ENCODE results near the gene SRMS.
A peak's percentile ranks its signal among the peaks of the same experiment; 100 is the strongest.
"Not testable (repeated sequence)": the region's sequence is repeated elsewhere in the genome, so short reads cannot be mapped to it uniquely, and the experiment has no call there.

The SRMS gene

DNA sequence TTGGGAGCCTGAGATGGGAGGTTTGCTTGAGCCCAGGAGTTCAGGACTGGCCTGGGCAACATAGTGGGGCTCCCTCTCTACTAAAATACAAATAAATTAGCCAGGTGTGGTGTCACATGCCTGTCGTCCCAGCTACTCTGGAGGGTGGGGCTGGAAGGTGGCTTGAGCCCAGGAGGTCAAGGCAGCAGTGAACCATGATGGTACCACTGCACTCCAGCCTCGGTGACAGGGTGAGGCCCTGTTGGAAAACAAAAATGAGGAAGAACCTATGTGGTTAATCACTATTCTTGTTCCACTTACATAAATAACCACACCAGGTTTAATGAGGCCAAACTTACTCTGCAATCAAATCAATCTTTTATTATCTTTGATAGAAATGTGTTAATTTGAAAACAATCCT, 21.6 kb downstream of the SRMS start:
- TF ChIP-seq GATA1 (IDR thresholded peaks at IDR 0.05; ENCODE audit: low read depth, low read length) (no peak), POLR2A (IDR thresholded peaks at IDR 0.05; ENCODE audit: low read length) (no peak)
- no peak for DNase-seq

GRCh38 chr20:63525185-63525584, 22.4 kb downstream of the SRMS start:
- DNase-seq = no peak

DNA sequence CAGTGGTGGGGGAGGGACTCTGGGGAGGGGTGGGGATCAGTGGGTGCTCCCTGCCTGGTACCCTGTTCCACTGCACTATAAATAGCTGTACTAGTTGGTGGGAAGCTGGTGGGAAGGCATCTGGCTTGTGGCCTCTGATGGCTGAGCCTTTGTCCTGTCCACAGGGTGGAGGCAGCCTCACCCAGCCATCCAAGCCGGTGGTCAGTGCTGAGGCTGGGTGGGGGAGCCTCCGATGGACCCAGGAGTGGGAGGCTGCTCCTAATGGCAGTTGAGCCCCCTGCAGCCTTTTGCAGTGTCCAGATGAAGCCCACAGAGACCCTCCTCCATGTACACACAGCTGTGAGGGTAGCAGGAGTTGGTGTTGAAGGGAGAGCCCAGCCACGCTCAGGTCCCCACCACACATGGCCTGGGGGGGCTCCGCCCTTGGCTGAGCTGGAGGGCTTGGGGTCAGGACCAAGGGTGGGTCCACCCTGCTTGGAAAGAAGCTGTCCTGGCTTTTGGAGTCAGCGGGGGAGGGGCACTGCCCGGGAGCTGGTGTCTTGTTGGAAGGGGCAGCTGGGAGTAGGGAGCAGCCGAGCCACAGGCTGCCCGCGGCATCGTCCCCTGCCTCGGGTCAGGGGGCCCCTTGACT, 24.5 kb downstream of the SRMS start:
- TF ChIP-seq POLR2A (IDR thresholded peaks at IDR 0.05; ENCODE audit: low read length) (no peak), GATA1 (IDR thresholded peaks at IDR 0.05; ENCODE audit: low read depth, low read length) (no peak)
- DNase-seq = no peak

More at GRCh38 chr20:63525185-63525584, 22.4 kb downstream of the SRMS start:
- TF ChIP-seq POLR2A (IDR thresholded peaks at IDR 0.05; ENCODE audit: low read length) = no peak
- no peak for TF ChIP-seq GATA1 (IDR thresholded peaks at IDR 0.05; ENCODE audit: low read depth, low read length)

GRCh38 chr20:63522091-63522868, 25.3 kb downstream of the SRMS start:
- peak; percentile 43 to 50 for DNase-seq
- TF ChIP-seq GATA1 (IDR thresholded peaks at IDR 0.05; ENCODE audit: low read depth, low read length) = no peak
- TF ChIP-seq POLR2A (IDR thresholded peaks at IDR 0.05; ENCODE audit: low read length) = no peak

GRCh38 chr20:63521602-63522001, 25.9 kb downstream of the SRMS start:
- TF ChIP-seq POLR2A (IDR thresholded peaks at IDR 0.05; ENCODE audit: low read length) (no peak), GATA1 (IDR thresholded peaks at IDR 0.05; ENCODE audit: low read depth, low read length) (no peak)
- no peak for DNase-seq

DNA sequence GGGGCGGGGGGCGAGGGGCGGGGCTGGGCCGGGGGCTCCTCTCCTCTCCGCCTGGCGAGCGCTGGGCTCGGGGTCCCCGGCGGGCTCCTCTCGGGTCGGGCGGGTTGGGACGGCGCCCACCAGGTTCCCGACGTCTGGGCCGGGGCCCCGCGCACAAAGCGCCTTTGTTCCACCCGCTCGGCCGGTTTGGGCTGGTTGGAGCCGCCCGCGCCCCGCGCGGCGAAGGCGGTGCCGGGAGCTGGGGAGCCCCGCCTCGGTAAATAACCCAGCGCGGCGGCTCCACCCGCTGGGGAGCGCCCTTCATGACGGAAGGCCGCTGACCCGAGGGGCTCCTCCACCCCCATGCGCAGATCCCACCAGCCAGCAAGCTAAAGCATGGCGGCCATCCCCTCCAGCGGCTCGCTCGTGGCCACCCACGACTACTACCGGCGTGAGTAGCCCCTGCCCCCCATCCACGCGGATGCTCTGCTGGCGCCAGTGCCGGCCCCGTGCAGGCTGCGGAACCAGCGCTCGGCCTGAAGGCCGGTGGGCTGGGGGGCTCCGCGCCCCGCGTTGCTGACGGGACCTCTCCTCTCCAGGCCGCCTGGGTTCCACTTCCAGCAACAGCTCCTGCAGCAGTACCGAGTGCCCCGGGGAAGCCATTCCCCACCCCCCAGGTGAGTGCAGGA, 26.5 kb downstream of the SRMS start:
- DNase-seq = peak; percentile 84 to 90
- TF ChIP-seq GATA1 (IDR thresholded peaks at IDR 0.05; ENCODE audit: low read depth, low read length) (no peak), POLR2A (IDR thresholded peaks at IDR 0.05; ENCODE audit: low read length) (peak; percentile 42)

GRCh38 chr20:63520504-63520933, 27.0 kb downstream of the SRMS start, which contains the start of gene PPDPF:
PPDPF (plus strand) TSS chr20:63520765; CDS start chr20:63521309, 544 bp downstream.
- peak; percentile 89 to 96 for DNase-seq
- TF ChIP-seq GATA1 (IDR thresholded peaks at IDR 0.05; ENCODE audit: low read depth, low read length) (no peak), POLR2A (IDR thresholded peaks at IDR 0.05; ENCODE audit: low read length) (peak; percentile 72)

DNA sequence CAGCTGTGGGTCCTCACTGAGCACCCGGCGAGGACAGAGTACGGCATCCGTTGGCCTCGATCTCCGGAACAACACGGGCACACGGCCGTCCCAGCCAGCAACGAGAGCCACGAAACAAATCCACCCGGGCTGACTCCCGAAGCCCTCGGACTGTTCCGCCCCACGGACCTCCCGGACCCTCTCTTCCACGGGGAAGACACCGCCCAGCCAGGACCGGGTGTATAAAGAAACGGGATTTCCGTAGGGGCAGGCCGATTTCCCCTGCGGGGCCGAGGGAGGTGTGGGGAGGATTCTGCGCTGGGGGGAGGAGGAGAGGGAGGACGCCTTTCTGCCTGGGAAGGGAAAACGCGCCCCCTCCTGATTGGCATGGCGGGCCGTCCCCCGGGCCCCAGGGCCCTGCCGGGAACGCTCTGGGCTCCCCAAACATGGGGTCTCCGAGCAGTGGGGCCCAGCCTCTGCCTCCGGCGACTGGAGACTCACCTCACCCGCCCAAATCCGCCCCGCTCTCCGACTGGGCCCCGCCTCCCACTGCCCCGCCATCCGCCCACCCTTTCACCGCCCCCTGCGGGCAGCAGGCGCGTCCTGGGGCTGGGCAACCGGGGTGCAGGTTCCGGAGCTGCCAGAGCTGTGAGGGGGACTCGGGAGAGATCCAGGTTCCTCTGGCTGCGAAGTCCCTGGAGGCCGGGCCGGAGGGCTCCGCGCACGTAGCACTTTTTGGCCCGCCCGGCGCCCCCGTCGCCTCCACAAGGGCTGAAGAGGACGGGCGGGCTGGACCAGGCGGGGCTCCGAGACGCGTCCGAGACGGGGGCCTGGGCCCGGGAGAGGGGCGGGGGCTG, 27.7 kb downstream of the SRMS start:
- TF ChIP-seq POLR2A (IDR thresholded peaks at IDR 0.05; ENCODE audit: low read length) = no peak
- no peak for TF ChIP-seq GATA1 (IDR thresholded peaks at IDR 0.05; ENCODE audit: low read depth, low read length)
- DNase-seq = peak; percentile 64 to 70

DNA sequence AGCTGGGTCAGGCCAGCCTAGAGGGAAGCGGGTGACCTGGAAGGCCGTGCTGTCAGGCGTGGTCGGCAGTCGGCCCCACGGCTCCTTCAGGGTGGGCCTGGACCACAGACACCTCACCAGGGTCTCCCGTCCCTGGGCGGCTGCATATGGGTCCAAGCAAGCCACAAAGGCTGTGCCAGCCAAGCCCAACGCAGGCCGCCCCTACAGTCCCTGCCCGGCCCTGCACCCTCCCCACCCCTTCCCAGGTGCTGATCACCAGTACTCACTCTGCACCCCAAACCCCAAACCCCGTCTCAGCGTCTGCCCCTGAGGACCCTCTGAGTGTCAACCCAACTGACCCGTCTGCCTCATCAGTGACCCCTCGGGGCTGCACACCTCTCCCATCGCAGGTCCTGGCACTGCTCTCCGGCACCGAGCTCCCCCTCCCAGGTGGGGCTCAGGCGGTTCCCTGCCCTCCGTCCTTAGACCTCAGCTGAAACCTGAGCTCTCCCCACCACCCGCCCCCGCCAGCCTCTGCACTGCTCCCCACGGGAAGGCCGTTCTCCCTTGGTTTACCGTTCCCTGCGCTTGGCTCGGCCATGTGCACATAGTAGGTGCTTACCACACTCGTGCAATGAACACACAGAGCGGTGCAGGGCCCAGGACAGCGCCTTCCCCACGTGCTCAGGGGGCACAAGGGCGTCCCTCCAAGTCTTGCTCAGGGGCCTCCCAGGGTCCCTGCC, 28.4 kb downstream of the SRMS start:
- no peak for TF ChIP-seq GATA1 (IDR thresholded peaks at IDR 0.05; ENCODE audit: low read depth, low read length)
- no peak for TF ChIP-seq POLR2A (IDR thresholded peaks at IDR 0.05; ENCODE audit: low read length)
- no peak for DNase-seq

DNA sequence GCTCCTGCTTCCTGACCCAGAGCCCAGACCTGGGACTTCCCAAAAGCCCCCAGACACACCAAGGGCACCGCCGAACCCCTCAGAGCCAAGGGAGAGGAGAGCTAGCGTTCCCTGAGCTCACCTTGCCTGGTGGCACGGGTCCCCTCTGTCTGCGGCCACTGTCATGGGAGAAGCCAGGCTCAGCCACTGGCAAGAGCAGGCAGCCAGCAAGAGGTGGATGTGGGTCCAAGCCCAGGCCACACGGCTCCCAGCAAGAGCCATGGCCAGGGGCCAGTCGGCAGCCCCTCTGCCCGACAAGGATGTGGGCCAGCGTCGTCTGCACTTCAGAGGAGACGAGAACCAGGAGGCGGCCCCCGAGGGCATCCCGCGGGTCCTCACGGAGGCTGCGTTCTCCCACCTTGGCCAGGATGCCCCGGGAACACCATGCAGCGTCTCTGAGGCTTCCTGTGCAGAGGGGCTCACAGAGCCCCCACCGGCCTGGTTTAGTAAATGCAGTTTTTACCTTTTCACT, 29.1 kb downstream of the SRMS start:
- DNase-seq = no peak
- TF ChIP-seq GATA1 (IDR thresholded peaks at IDR 0.05; ENCODE audit: low read depth, low read length) (no peak), POLR2A (IDR thresholded peaks at IDR 0.05; ENCODE audit: low read length) (no peak)

- DNase-seq = no peak
- TF ChIP-seq GATA1 (IDR thresholded peaks at IDR 0.05; ENCODE audit: low read depth, low read length) (no peak), POLR2A (IDR thresholded peaks at IDR 0.05; ENCODE audit: low read length) (no peak)
Measured at GRCh38 chr20:63517376-63518309, 29.9 kb downstream of the SRMS start.

DNA sequence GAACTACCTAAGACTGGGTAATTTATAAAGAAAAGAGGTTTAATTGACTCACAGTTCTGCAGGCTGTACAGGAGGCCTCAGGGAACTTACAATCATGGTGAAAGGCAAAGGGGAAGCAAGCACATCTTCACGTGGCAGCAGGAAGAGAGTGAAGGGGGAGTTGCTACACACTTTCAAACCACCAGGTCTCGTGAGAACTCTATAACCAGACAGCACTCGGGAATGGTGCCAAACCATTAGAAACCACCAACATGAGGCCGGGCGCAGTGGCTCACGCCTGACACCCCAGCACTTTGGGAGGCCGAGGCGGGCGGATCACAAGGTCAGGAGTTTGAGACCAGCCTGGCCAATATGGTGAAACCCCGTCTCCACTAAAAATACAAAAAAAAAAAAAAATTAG, 33.0 kb downstream of the SRMS start:
- DNase-seq = not testable (repeated sequence)

All from erythroblast (primary cell).